Natural killer cell (primary cell): ENCODE data around the gene TCF7. TPM values are rescaled to one million over a fixed set of nuclear protein-coding genes. Genes with fewer than 3 reads are reported as not detected.

Source experiments
- ATAC-seq, 3 donors: fragments of 150-1000 bp in 2 of 3; fragments of 200-7000 bp in 1 of 3; cut with Tn5 transposase; 1 replicate in 1 of 3; 2 replicates in 2 of 3; pipeline ENCODE4 v1.10.0; 2021; ENCODE audit warnings: mild to moderate bottlenecking in 2 of 3, moderate library complexity in 2 of 3
- DNase-seq, 2 donors: peaks; one replicate each; pipeline versions ENCODE4 v3.0.0 to v3.0.0-alpha.2; 2013 to 2021; ENCODE audit warnings: mixed read lengths in 1 of 2
- H3K27ac ChIP-seq: one replicate; pipeline ENCODE4 v1.5.1; 2013; ENCODE audit warnings: mild to moderate bottlenecking, low read length
- H3K27me3 ChIP-seq: one replicate; pipeline ENCODE4 v1.6.1; 2013; ENCODE audit warnings: low read length; ENCODE audit not compliant: control insufficient read depth, insufficient read depth
- H3K36me3 ChIP-seq: one replicate; pipeline ENCODE4 v1.6.1; 2013; ENCODE audit warnings: low read length; ENCODE audit not compliant: control insufficient read depth, insufficient read depth
- H3K4me1 ChIP-seq: one replicate; pipeline ENCODE4 v1.6.1; 2013; ENCODE audit warnings: low read length; ENCODE audit not compliant: control insufficient read depth, insufficient read depth
- H3K4me3 ChIP-seq: one replicate; pipeline ENCODE4 v1.5.1; 2013; ENCODE audit warnings: low read length
- H3K9me3 ChIP-seq: one replicate; pipeline ENCODE4 v1.6.1; 2013; ENCODE audit warnings: low read length; ENCODE audit not compliant: control insufficient read depth, insufficient read depth
- H3K27ac Mint-ChIP-seq, 2 donors: one replicate each; pipeline ENCODE4 v1.8.0; 2022; ENCODE audit warnings: mild to moderate bottlenecking in 2 of 2, mixed read lengths in 2 of 2, moderate library complexity in 1 of 2
- H3K27me3 Mint-ChIP-seq, 2 donors: one replicate each; pipeline ENCODE4 v1.8.0; 2022; ENCODE audit warnings: low read depth in 2 of 2, mixed read lengths in 2 of 2
- H3K36me3 Mint-ChIP-seq: one replicate; pipeline ENCODE4 v1.8.0; 2022; ENCODE audit warnings: mixed read lengths
- H3K4me1 Mint-ChIP-seq, 2 donors: one replicate each; pipeline ENCODE4 v1.8.0; 2022; ENCODE audit warnings: mixed read lengths in 2 of 2
- H3K4me3 Mint-ChIP-seq: one replicate; pipeline ENCODE4 v1.8.0; 2022; ENCODE audit warnings: mild to moderate bottlenecking, moderate library complexity, mixed read lengths
- H3K9me3 Mint-ChIP-seq, 2 donors: one replicate each; pipeline ENCODE4 v1.8.0; 2022; ENCODE audit warnings: mixed read lengths in 2 of 2
- WGBS: methylation state at CpG from one replicate; pipeline ENCODE4 v1.1.7; 2013; ENCODE audit warnings: missing lambda C conversion rate; ENCODE audit not compliant: insufficient coverage; 5-methylcytosine and 5-hydroxymethylcytosine counted together
- intact Hi-C: fragments of 100-400 bp; cut with micrococcal nuclease; formaldehyde crosslinking; loops from one replicate; pipeline ENCODE4 v1.14.2; 2022
- total RNA-seq, 4 donors: library from RNA; stranded (reverse); fragments of 120-200 nt in 1 of 4; gene quantifications; one replicate each; pipeline versions ENCODE4 v1.2.3 to v1.2.4, GENCODE V29; 2013 to 2022
- TF ChIP-seq, protein P1 (sequence below): fragments of 200-600 bp; IDR thresholded peaks from one replicate; pipeline ENCODE4 v1.8.0; 2022; ENCODE audit warnings: antibody characterized with exemption

TCF7 gene
- total RNA-seq, 3 donors from 2014 or later (not counting 1 experiment from before 2014, with no cell fraction given): 97.7 to 203 (median 158) TPM

DNA sequence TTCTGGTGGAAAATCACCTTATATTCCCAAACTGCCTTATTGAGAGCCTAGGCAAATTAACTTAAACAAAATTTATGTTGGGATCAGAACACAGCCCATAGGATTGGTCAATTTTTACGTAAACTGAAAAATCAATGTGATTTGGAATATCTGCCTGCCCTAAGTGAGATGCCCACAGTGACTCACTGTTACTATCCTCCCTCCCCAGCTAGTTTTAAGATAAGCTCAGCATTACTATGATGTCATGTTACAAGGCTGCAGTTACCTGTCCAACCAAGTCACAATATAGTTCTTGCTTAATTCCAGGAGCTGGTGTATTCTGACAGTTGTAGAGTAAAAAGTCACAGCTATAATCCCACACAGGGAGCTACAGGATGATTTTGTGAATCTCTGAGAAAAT is 39.2 kb downstream of the TCF7 start:
- H3K4me1 Mint-ChIP-seq: peaks cover 29 to 30% of the 10 kb centered on the region in 2 donors

DNA sequence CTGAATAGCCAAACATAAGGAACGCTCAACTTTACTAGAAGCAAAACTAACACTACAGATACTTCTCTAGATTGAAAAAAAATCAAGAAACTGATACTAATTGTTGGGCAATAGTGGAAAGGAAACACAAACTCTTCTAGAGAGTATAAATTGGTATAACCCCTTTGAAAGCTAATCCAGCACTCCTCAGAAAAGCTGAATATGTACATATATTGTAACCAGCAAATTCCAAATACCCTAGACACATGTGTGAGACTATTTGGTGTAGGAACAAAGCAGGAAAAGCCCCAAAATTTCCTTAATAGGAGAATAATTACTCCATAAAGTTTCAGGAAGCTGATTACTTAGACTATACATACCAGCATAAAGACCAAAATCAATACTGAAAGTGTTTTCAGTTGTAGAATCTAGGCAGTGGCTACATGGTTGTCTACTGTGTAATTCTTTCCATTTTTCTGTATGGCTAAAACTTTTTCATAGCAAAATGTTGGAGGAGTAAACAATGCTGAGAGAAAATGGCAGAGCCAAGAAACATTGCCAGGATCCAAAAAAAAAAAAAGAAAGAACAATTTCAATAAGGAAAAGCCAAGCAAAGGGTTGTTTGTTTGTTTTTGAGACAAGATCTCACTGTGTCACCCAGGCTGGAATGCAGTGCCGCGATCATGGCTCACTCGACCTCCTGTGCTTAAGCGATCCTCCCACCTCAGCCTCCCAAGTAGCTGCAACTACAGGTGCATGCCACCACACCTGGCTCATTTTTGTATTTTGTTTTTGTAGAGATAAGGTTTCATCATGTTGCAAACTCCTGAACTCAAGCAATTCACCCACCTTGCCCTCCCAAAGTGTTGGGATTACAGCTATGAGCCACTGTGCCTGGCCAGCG is 47.3 kb downstream of the TCF7 start:
- no peak for ATAC-seq
- intact Hi-C loops: no loop called here

More for the DNA sequence above, 39.2 kb downstream of the TCF7 start:
- peak overlapping the region; percentile 19 to 56 for H3K27ac Mint-ChIP-seq
- 100% methylated on average over 1 of the region's 1 CpG for WGBS
- DNase-seq: no peak
- H3K4me1 ChIP-seq: no peaks in the 10 kb centered on the region
- H3K27ac ChIP-seq: no peak overlapping the region
- H3K9me3 Mint-ChIP-seq: no peaks in the 10 kb centered on the region
- H3K27me3 Mint-ChIP-seq: no peaks in the 10 kb centered on the region
- H3K36me3 Mint-ChIP-seq: peaks cover 9% of the 10 kb centered on the region
- peaks cover 70% of the 10 kb centered on the region for H3K36me3 ChIP-seq
- TF ChIP-seq, protein P1, sequence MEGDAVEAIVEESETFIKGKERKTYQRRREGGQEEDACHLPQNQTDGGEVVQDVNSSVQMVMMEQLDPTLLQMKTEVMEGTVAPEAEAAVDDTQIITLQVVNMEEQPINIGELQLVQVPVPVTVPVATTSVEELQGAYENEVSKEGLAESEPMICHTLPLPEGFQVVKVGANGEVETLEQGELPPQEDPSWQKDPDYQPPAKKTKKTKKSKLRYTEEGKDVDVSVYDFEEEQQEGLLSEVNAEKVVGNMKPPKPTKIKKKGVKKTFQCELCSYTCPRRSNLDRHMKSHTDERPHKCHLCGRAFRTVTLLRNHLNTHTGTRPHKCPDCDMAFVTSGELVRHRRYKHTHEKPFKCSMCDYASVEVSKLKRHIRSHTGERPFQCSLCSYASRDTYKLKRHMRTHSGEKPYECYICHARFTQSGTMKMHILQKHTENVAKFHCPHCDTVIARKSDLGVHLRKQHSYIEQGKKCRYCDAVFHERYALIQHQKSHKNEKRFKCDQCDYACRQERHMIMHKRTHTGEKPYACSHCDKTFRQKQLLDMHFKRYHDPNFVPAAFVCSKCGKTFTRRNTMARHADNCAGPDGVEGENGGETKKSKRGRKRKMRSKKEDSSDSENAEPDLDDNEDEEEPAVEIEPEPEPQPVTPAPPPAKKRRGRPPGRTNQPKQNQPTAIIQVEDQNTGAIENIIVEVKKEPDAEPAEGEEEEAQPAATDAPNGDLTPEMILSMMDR: no peak
- no peak overlapping the region for H3K4me3 Mint-ChIP-seq
- ATAC-seq: peak in 1 of 3 donors; percentile 32
- H3K4me3 ChIP-seq: no peak overlapping the region
- no peaks in the 10 kb centered on the region for H3K27me3 ChIP-seq
- H3K9me3 ChIP-seq: no peaks in the 10 kb centered on the region
- intact Hi-C loops: no loop called here

DNA sequence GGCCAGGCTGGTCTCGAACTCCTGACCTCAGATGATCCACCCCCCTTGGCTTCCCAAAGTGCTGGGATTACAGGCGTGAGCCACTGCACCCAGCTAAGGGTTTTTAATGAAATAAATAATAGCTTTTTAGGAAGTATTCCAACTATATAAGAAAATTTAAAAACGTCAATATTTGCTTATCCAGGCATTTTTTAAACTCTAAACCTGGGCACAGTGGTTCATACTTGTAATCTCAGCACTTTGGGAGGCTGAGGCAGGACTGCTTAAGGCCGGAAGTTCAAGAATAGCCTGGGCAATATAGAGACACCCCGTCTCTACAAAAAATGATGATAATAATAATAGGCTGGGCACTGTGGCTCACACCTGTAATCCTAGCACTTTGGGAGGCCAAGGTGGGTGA is 48.1 kb downstream of the TCF7 start:
- Histone ChIP-seq H3K36me3 (peaks cover 71% of the 10 kb centered on the region), H3K9me3 (no peaks in the 10 kb centered on the region), H3K27me3 (no peaks in the 10 kb centered on the region), H3K27ac (no peak overlapping the region), H3K4me1 (no peaks in the 10 kb centered on the region), H3K4me3 (no peak overlapping the region)
- TF ChIP-seq, protein P1: no peak
- H3K4me3 Mint-ChIP-seq: no peak overlapping the region
- ATAC-seq (no peak), DNase-seq (no peak)
- H3K9me3 Mint-ChIP-seq: no peaks in the 10 kb centered on the region
- WGBS: 100% methylated on average over 3 of the region's 5 CpGs
- H3K4me1 Mint-ChIP-seq: peaks cover 24 to 36% of the 10 kb centered on the region in 2 donors
- peaks cover 31% of the 10 kb centered on the region for H3K36me3 Mint-ChIP-seq
- no peak overlapping the region for H3K27ac Mint-ChIP-seq
- no peaks in the 10 kb centered on the region for H3K27me3 Mint-ChIP-seq
- intact Hi-C loops: no loop called here

More for the DNA sequence above, 47.3 kb downstream of the TCF7 start:
- Histone ChIP-seq H3K9me3 (no peaks in the 10 kb centered on the region), H3K4me1 (no peaks in the 10 kb centered on the region), H3K4me3 (no peak overlapping the region), H3K27me3 (no peaks in the 10 kb centered on the region), H3K27ac (no peak overlapping the region), H3K36me3 (peaks cover 71% of the 10 kb centered on the region)
- H3K4me1 Mint-ChIP-seq: peaks cover 18 to 36% of the 10 kb centered on the region in 2 donors
- no peak for DNase-seq
- 95% methylated on average over 5 of the region's 6 CpGs for WGBS
- peaks cover 32% of the 10 kb centered on the region for H3K36me3 Mint-ChIP-seq
- H3K27me3 Mint-ChIP-seq: no peaks in the 10 kb centered on the region
- H3K27ac Mint-ChIP-seq: no peak overlapping the region
- TF ChIP-seq, protein P1: no peak
- no peaks in the 10 kb centered on the region for H3K9me3 Mint-ChIP-seq
- no peak overlapping the region for H3K4me3 Mint-ChIP-seq
